K562 (cell line): ENCODE measurements around the gene NOP16. TPM values are rescaled to one million over a fixed set of nuclear protein-coding genes. Genes with fewer than 3 reads are reported as not detected.
A peak's percentile ranks its signal among the peaks of the same experiment; 100 is the strongest.

ENCODE experiments used
- ATAC-seq: fragments of 200-7000 bp; cut with Tn5 transposase; 3 replicates; pipeline ENCODE4 v1.9.1; 2020; ENCODE audit warnings: moderate library complexity
- BruUV-seq: library from RNA; stranded (reverse); fragments of 400-500 nt; replicated peaks from 2 replicates; lab custom pipeline; 2021; lab: Mats Ljungman, UMichigan
- CTCF ChIA-PET: fragments of 300-600 bp; formaldehyde crosslinking; extraction: SDS; loops from one replicate; lab custom pipeline; 2021; ENCODE audit warnings: low intra/inter-chr PET ratio; lab: Yijun Ruan, JAX
- POLR2A ChIA-PET: fragments of 300-600, 350-650 bp; sonication (Branson Sonifier 250); formaldehyde crosslinking; extraction: SDS; loops from one replicate; lab custom pipeline; 2021; ENCODE audit warnings: antibody characterized with exemption, inconsistent platforms; lab: Yijun Ruan, JAX
- DNase-seq, 4 experiments: peaks; one replicate each; pipeline versions ENCODE4 v3.0.0 to v3.0.0-alpha.2; 2011 to 2018; ENCODE audit warnings: low spot score in 3 of 4, mixed read lengths in 3 of 4; ENCODE audit errors: extremely low read depth in 1 of 4
- FAIRE-seq: peaks from 2 replicates; lab custom pipeline; 2011; peaks lifted over from hg19 to GRCh38; lab: Jason Lieb, UNC
- H2AFZ ChIP-seq: 2 replicates; pipeline ENCODE4 v1.6.0; 2011; ENCODE audit warnings: low read depth, low read length, control low read depth, inconsistent platforms
- H3K27ac ChIP-seq: fragments of 200-600 bp; 3 replicates; pipeline ENCODE4 v1.8.0; 2011; ENCODE audit warnings: low read depth, mild to moderate bottlenecking, control low read depth, inconsistent platforms, low read length, moderate library complexity, mixed read lengths; ENCODE audit errors: extremely low read depth
- H3K27me3 ChIP-seq, 2 experiments: fragments of 300-600 bp in 1 of 2; 2 replicates in 1 of 2; 3 replicates in 1 of 2; pipeline versions ENCODE4 v1.6.0 to v1.8.0; 2011; ENCODE audit warnings: inconsistent platforms in 2 of 2, low read length in 2 of 2, mild to moderate bottlenecking in 1 of 2, mixed read lengths in 1 of 2, moderate library complexity in 1 of 2; ENCODE audit not compliant: control insufficient read depth in 2 of 2, insufficient read depth in 2 of 2
- H3K36me3 ChIP-seq: fragments of 300-600 bp; 3 replicates; pipeline ENCODE4 v1.8.0; 2011; ENCODE audit warnings: mild to moderate bottlenecking, low read length, inconsistent platforms; ENCODE audit not compliant: control insufficient read depth, insufficient read depth
- H3K4me1 ChIP-seq, 2 experiments: fragments of 200-600 bp in 1 of 2; replicated peaks in 1 of 2; 2 replicates in 1 of 2; 3 replicates in 1 of 2; pipeline versions ENCODE4 v1.5.1 to v1.8.0; 2011; ENCODE audit warnings: inconsistent platforms in 2 of 2, low read length in 2 of 2, mild to moderate bottlenecking in 1 of 2, mixed read lengths in 1 of 2, moderate library complexity in 1 of 2; ENCODE audit not compliant: control insufficient read depth in 2 of 2, insufficient read depth in 2 of 2
- H3K4me2 ChIP-seq: 2 replicates; pipeline ENCODE4 v1.6.1; 2011; ENCODE audit warnings: low read length, control low read depth, inconsistent platforms, mixed read lengths; ENCODE audit not compliant: insufficient read depth
- H3K4me3 ChIP-seq: fragments of 200-600 bp; sonication (generic), shearing (Covaris generic); 2 replicates; pipeline ENCODE4 v1.5.1; 2016; ENCODE audit warnings: control low read depth, inconsistent platforms
- H3K79me2 ChIP-seq: fragments of 200-600 bp; 3 replicates; pipeline ENCODE4 v1.8.0; 2011; ENCODE audit warnings: low read length, inconsistent platforms; ENCODE audit not compliant: control insufficient read depth, insufficient read depth
- H3K9ac ChIP-seq, 2 experiments: 2 replicates each; pipeline versions ENCODE4 v1.6.0 to v1.6.1; 2011; ENCODE audit warnings: low read depth in 2 of 2, low read length in 2 of 2, control low read depth in 1 of 2, inconsistent platforms in 1 of 2, mild to moderate bottlenecking in 1 of 2, mixed read lengths in 1 of 2; ENCODE audit not compliant: insufficient read depth in 1 of 2
- H3K9me1 ChIP-seq: one replicate; pipeline ENCODE4 v1.6.0; 2011; ENCODE audit warnings: inconsistent platforms, mild to moderate bottlenecking, low read length, moderate library complexity; ENCODE audit not compliant: control insufficient read depth, insufficient read depth
- H3K9me3 ChIP-seq: replicated peaks from 2 replicates; pipeline ENCODE4 v1.5.1; 2011; ENCODE audit warnings: low read depth, low read length, inconsistent platforms; ENCODE audit not compliant: control insufficient read depth, insufficient read depth
- H4K20me1 ChIP-seq: replicated peaks from 2 replicates; pipeline ENCODE4 v1.6.1; 2011; ENCODE audit warnings: low read length, inconsistent platforms, mixed read lengths; ENCODE audit not compliant: control insufficient read depth, insufficient read depth
- ERF ChIP-seq: fragments of 450-650 bp; formaldehyde crosslinking; IDR thresholded peaks from 2 replicates; pipeline ENCODE4 v1.4.0; 2020; ENCODE audit warnings: mild to moderate bottlenecking, mixed read lengths
- HDAC1 ChIP-seq, 2 experiments: fragments of 450-650 bp; IDR thresholded peaks; 2 replicates each; pipeline ENCODE4 v1.6.1; 2016 to 2017; ENCODE audit warnings: inconsistent platforms in 1 of 2, mild to moderate bottlenecking in 1 of 2, moderate library complexity in 1 of 2
- MCM2 ChIP-seq: fragments of 450-650 bp; IDR thresholded peaks from 2 replicates; pipeline ENCODE4 v1.6.1; 2017; ENCODE audit warnings: low read depth, mild to moderate bottlenecking
- SMAD2 ChIP-seq: fragments of 150-350 bp; IDR thresholded peaks from 2 replicates; pipeline ENCODE4 v1.6.1; 2014; ENCODE audit warnings: low read depth, mild to moderate bottlenecking, low read length
- SMARCC2 ChIP-seq: fragments of 450-650 bp; IDR thresholded peaks from 2 replicates; pipeline ENCODE4 v1.6.1; 2017; ENCODE audit warnings: antibody characterized with exemption, moderate library complexity, mild to moderate bottlenecking, low read depth
- ZFP30 ChIP-seq: fragments of 250-450 bp; sonication (Bioruptor Pico); IDR thresholded peaks from 2 replicates; pipeline ENCODE4 v1.8.0; 2022; ENCODE audit warnings: moderate library complexity, mild to moderate bottlenecking, inconsistent platforms, borderline replicate concordance
- ZNF121 ChIP-seq: sonication (generic); formaldehyde crosslinking; conservative IDR thresholded peaks from 2 replicates; pipeline ENCODE4 v1.8.0; 2022; ENCODE audit warnings: missing genetic modification reagents
- ZNF165 ChIP-seq: fragments of 250-450 bp; sonication (Bioruptor Pico); IDR thresholded peaks from 2 replicates; pipeline ENCODE4 v1.4.0; 2020; ENCODE audit warnings: borderline replicate concordance
- ZNF445 ChIP-seq: fragments of 250-450 bp; sonication (Bioruptor Pico); IDR thresholded peaks from 2 replicates; pipeline ENCODE4 v1.4.0; 2020; ENCODE audit warnings: low read depth, mild to moderate bottlenecking, moderate library complexity
- ZNF699 ChIP-seq: fragments of 250-450 bp; sonication (Bioruptor Pico); IDR thresholded peaks from 2 replicates; pipeline ENCODE4 v1.8.0; 2021; ENCODE audit warnings: mild to moderate bottlenecking, moderate library complexity; ENCODE audit not compliant: insufficient replicate concordance
- WGBS: fragments of 100-300 bp; shearing (Covaris generic); methylation state at CpG from one replicate; pipeline ENCODE4 v1.1.6; 2016; ENCODE audit warnings: low coverage, mixed read lengths; ENCODE audit not compliant: insufficient coverage; ENCODE audit errors: missing lambda C conversion rate; 5-methylcytosine and 5-hydroxymethylcytosine counted together
- in situ Hi-C: fragments of 300-500 bp; cut with MboI; formaldehyde crosslinking; loops from 4 replicates; pipeline ENCODE4 v1.15.0; 2018; ENCODE audit warnings: inconsistent platforms, mixed read lengths
- intact Hi-C: fragments of 100-400 bp; cut with micrococcal nuclease; formaldehyde crosslinking; loops from 2 replicates; pipeline ENCODE4 v1.14.2; 2022
- polyA plus RNA-seq, 8 experiments: library from polyadenylated mRNA; depleted of rRNA in 4 of 8; stranded (reverse) in 5 of 8; unstranded in 3 of 8; fragments of >200 nt; fragmentation: Nextera tagmentation in 2 of 8; fragmentation: Illumina TruSeq in 1 of 8; extraction: Ambion mirVana in 2 of 8; extraction: Trizol in 1 of 8; gene quantifications; 2 replicates each; pipeline versions ENCODE4 v1.2.1 to v1.2.3, GENCODE V29; 2011 to 2014; ENCODE audit warnings: inconsistent platforms in 1 of 8, missing spikeins in 1 of 8
- total RNA-seq, 7 experiments: library from RNA; depleted of rRNA in 6 of 7; stranded (reverse); fragments of >200 nt in 6 of 7; fragmentation: Illumina TruSeq in 2 of 7; extraction: Trizol in 2 of 7; gene quantifications; 2 replicates each; pipeline versions ENCODE4 v1.2.1 to v1.2.3, GENCODE V29; 2011 to 2021; ENCODE audit warnings: low replicate concordance in 1 of 7
- TF ChIP-seq, protein P1 (sequence below), 2 experiments: fragments of 450-650 bp; formaldehyde crosslinking in 1 of 2; IDR thresholded peaks; 2 replicates each; pipeline versions ENCODE4 v1.4.0 to v1.6.1; 2014 to 2020; ENCODE audit warnings: mild to moderate bottlenecking in 2 of 2, borderline replicate concordance in 1 of 2, low read depth in 1 of 2
- TF ChIP-seq, protein P2 (sequence below): fragments of 250-450 bp; sonication (Bioruptor Pico); IDR thresholded peaks from 2 replicates; pipeline ENCODE4 v1.6.1; 2021; ENCODE audit warnings: mild to moderate bottlenecking

Gene NOP16
- total and polyA plus RNA-seq, 9 of the 15 experiments (the other 6 are each of a cell fraction or from before 2014, with no cell fraction given) = 92.5 to 342 (median 148) TPM

DNA sequence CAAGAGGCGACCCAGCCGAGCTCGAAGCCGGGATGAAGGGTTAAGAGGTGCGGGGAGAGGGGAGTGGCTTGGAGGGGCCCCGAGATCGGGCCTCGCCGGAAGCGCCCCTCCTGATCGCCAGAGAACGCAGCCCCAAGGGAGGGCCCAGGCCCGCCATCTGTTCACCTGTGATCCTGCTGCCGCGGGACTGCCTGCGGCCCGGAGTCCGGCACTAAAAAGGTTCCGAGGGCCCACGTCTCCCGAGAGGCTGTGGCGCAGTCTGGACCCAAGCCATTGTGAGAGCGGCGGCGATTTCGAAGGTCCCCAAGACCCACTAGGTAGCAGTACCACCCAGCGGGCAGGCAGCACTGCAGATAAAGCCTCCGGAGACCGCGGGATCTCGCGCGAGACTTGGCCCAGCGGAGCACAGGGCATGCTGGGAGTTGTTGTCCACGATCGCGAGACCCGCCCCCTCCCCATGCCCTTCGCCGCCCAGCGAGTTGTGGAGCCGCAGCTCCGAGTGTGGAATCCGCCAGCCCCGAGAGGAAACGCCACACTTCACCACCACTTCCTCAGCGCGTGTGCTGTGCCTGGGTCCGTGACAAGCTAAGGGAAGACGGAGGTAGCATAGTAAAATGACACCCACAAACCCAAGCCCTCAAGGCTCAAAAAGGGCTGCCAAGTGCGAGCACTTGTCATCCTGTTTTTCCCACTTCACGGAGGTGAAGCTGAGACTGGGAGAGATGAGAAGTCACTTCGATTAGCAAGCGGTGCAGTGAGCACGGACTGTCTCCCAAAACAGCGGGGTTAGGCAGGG lies 26.8 kb downstream of the NOP16 start, which contains the start of gene KIAA1191:
KIAA1191 (minus strand) TSS at position 328 of the 796 bp plus-strand sequence. CDS start 2,256 bp downstream, outside the sequence.
- in situ Hi-C loops = no loop called here
- Histone ChIP-seq H3K79me2 (peaks cover 39% of the 10 kb centered on the region), H3K4me3 (peak within 1 kb of the TSS; percentile 96), H2AFZ (peak within 1 kb of the TSS; percentile 99), H3K4me1 (peaks cover 9 to 18% of the 10 kb centered on the region in 2 experiments; a peak in 4 of 5 replicates), H3K36me3 (peaks cover 26% of the 10 kb centered on the region; the same call in 2 of the 3 replicates), H3K27me3 (no peaks in the 10 kb centered on the region), H3K9me3 (no peaks in the 10 kb centered on the region), H3K27ac (peak within 1 kb of the TSS; percentile 75), H4K20me1 (no peaks in the 10 kb centered on the region), H3K9ac (peak within 1 kb of the TSS; percentile 81 to 99), H3K9me1 (no peaks in the 10 kb centered on the region), H3K4me2 (peak within 1 kb of the TSS; percentile 98)
- ATAC-seq (peak; percentile 99), DNase-seq (peak; percentile 91 to 96 (median 93)), FAIRE-seq (peak; percentile 94)
- ChIA-PET CTCF (no interaction called here), POLR2A (interaction anchor here (0.6 to 3.7 kb wide), 12 partner anchors 9 to 1835 kb away, joined by 3 to 23 read pairs (median 4); partner anchors contain the start of genes CLTB, HIGD2A and NOP16)
- intact Hi-C loops = loop anchor here (1.0 kb wide), 1 partner anchor 27 kb away; the partner anchor contains the start of genes HIGD2A and NOP16
- BruUV-seq = no TSS peak
- 2% methylated on average over 46 of the region's 56 CpGs for WGBS
- TF ChIP-seq HDAC1 (IDR thresholded peaks at IDR 0.05) = peak in 1 of 2 experiments; percentile 75; a peak in 2 of 4 replicates
- TF ChIP-seq ZNF121 (CRISPR knock-in tag) = no peak
- TF ChIP-seq, protein P1, sequence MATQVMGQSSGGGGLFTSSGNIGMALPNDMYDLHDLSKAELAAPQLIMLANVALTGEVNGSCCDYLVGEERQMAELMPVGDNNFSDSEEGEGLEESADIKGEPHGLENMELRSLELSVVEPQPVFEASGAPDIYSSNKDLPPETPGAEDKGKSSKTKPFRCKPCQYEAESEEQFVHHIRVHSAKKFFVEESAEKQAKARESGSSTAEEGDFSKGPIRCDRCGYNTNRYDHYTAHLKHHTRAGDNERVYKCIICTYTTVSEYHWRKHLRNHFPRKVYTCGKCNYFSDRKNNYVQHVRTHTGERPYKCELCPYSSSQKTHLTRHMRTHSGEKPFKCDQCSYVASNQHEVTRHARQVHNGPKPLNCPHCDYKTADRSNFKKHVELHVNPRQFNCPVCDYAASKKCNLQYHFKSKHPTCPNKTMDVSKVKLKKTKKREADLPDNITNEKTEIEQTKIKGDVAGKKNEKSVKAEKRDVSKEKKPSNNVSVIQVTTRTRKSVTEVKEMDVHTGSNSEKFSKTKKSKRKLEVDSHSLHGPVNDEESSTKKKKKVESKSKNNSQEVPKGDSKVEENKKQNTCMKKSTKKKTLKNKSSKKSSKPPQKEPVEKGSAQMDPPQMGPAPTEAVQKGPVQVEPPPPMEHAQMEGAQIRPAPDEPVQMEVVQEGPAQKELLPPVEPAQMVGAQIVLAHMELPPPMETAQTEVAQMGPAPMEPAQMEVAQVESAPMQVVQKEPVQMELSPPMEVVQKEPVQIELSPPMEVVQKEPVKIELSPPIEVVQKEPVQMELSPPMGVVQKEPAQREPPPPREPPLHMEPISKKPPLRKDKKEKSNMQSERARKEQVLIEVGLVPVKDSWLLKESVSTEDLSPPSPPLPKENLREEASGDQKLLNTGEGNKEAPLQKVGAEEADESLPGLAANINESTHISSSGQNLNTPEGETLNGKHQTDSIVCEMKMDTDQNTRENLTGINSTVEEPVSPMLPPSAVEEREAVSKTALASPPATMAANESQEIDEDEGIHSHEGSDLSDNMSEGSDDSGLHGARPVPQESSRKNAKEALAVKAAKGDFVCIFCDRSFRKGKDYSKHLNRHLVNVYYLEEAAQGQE (IDR thresholded peaks at IDR 0.05; ENCODE audit: borderline replicate concordance) = peak; percentile 32; the same call in 1 of the 2 replicates
- TF ChIP-seq, protein P1 (CRISPR knock-in tag; IDR thresholded peaks at IDR 0.05; ENCODE audit: low read depth) = no peak
- TF ChIP-seq SMAD2 = no peak
- no peak for TF ChIP-seq ZNF445 (CRISPR knock-in tag)
- TF ChIP-seq SMARCC2 = no peak
- TF ChIP-seq, protein P2, sequence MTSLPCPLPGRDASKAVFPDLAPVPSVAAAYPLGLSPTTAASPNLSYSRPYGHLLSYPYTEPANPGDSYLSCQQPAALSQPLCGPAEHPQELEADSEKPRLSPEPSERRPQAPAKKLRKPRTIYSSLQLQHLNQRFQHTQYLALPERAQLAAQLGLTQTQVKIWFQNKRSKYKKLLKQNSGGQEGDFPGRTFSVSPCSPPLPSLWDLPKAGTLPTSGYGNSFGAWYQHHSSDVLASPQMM (CRISPR knock-in tag) = no peak
- TF ChIP-seq MCM2 = no peak
- no peak for TF ChIP-seq ZFP30 (CRISPR knock-in tag)
- TF ChIP-seq ZNF165 (CRISPR knock-in tag) = no peak
- no peak for TF ChIP-seq ZNF699 (CRISPR knock-in tag)
- TF ChIP-seq ERF = no peak
